Muscle of leg (tissue), 11 donors: ENCODE results near the gene MAB21L2. TPM values are rescaled to one million over a fixed set of nuclear protein-coding genes. Genes with fewer than 3 reads are reported as not detected.
A peak's percentile ranks its signal among the peaks of the same experiment; 100 is the strongest.

ENCODE experiments used
- DNase-seq: peaks from one replicate; pipeline ENCODE4 v3.0.0; 2013
- H3K27ac ChIP-seq: one replicate; pipeline ENCODE4 v1.5.1; 2013; ENCODE audit warnings: mild to moderate bottlenecking, low read length, control low read depth
- H3K27me3 ChIP-seq: one replicate; pipeline ENCODE4 v1.6.1; 2013; ENCODE audit warnings: low read length; ENCODE audit not compliant: control insufficient read depth, insufficient read depth
- H3K36me3 ChIP-seq: one replicate; pipeline ENCODE4 v1.6.1; 2013; ENCODE audit warnings: low read length; ENCODE audit not compliant: control insufficient read depth, insufficient read depth
- H3K4me1 ChIP-seq: one replicate; pipeline ENCODE4 v1.6.1; 2013; ENCODE audit warnings: low read length; ENCODE audit not compliant: control insufficient read depth, insufficient read depth
- H3K4me3 ChIP-seq: one replicate; pipeline ENCODE4 v1.5.1; 2013; ENCODE audit warnings: low read length, control low read depth
- H3K9me3 ChIP-seq: replicated peaks from 2 replicates; pipeline ENCODE4 v1.6.1; 2013; ENCODE audit warnings: low read depth, low read length; ENCODE audit not compliant: control insufficient read depth
- WGBS: methylation state at CpG from one replicate; pipeline ENCODE4 v1.1.5; 2013; ENCODE audit warnings: missing lambda C conversion rate; ENCODE audit not compliant: insufficient coverage; 5-methylcytosine and 5-hydroxymethylcytosine counted together
- polyA plus RNA-seq, 8 donors: library from polyadenylated mRNA; unstranded; fragments of 120-200 nt; gene quantifications; one replicate each; pipeline versions ENCODE4 v1.2.1 to v1.2.3, GENCODE V29; 2013; ENCODE audit warnings: inconsistent platforms in 1 of 8, low replicate concordance in 1 of 8; ENCODE audit not compliant: insufficient read length in 8 of 8, insufficient read depth in 1 of 8
- total RNA-seq: library from RNA; stranded (reverse); fragments of 120-200 nt; gene quantifications from one replicate; pipeline ENCODE4 v1.2.4, GENCODE V29; 2013

Gene MAB21L2
- total and polyA plus RNA-seq, 9 donors: 0.11 to 4.8 (median 0.66) TPM

DNA sequence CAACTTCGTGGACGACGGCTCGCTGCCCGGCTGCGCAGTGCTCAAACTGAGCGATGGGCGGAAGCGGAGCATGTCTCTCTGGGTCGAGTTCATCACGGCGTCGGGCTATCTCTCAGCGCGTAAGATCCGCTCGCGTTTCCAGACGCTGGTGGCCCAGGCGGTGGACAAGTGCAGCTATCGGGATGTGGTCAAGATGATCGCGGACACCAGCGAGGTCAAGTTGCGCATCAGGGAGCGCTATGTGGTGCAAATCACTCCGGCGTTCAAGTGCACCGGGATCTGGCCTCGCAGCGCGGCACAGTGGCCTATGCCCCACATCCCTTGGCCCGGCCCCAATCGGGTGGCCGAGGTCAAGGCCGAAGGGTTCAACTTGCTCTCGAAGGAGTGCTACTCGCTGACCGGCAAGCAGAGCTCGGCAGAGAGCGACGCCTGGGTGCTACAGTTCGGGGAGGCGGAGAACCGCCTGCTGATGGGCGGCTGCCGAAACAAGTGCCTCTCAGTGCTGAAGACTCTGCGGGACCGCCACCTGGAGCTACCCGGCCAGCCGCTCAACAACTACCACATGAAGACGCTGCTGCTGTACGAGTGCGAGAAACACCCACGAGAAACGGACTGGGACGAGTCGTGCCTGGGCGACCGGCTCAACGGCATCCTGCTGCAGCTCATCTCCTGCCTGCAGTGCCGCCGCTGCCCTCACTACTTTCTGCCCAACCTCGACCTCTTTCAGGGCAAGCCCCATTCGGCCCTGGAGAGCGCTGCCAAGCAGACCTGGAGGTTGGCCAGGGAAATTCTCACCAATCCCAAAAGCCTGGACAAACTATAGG is 1.5 kb downstream of the MAB21L2 start:
- WGBS: 6% methylated on average over 66 of the region's 66 CpGs
- Histone ChIP-seq H3K4me1 (peaks cover 14% of the 10 kb centered on the region), H3K27ac (peak overlapping the region; percentile 66), H3K27me3 (peaks cover 47% of the 10 kb centered on the region), H3K4me3 (peak overlapping the region; percentile 49), H3K9me3 (no peaks in the 10 kb centered on the region), H3K36me3 (no peaks in the 10 kb centered on the region)
- DNase-seq: peak; percentile 53

- Histone ChIP-seq H3K27ac (no peak overlapping the region), H3K4me3 (peak overlapping the region; percentile 49), H3K4me1 (peaks cover 12% of the 10 kb centered on the region), H3K9me3 (no peaks in the 10 kb centered on the region), H3K27me3 (peaks cover 40% of the 10 kb centered on the region), H3K36me3 (no peaks in the 10 kb centered on the region)
- no peak for DNase-seq
- 66% methylated on average over 4 of the region's 11 CpGs for WGBS
Observed at GRCh38 chr4:150584111-150584915, 2.4 kb downstream of the MAB21L2 start.

DNA sequence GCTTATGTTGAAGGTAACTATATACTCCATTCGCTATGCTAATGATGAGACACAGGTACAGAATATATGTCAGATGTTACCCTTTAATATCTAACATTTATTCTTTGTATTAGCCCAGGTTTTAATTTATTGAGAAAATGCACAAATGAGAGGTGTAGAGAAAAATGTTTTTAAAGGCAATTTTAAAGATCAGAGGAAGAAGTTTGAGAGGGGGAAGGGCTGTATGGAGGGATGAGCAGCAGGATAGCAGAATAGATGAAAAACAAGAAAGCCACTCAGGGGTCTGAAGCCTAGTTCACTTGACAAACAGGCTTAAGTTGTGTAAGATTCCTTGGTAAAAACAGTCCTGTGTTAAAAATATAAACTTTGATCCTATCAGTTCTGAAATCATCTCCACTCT is 3.7 kb downstream of the MAB21L2 start:
- H3K4me3 ChIP-seq: no peak overlapping the region
- H3K4me1 ChIP-seq: peaks cover 7% of the 10 kb centered on the region
- DNase-seq: no peak
- H3K36me3 ChIP-seq: peaks cover 2% of the 10 kb centered on the region
- peaks cover 29% of the 10 kb centered on the region for H3K27me3 ChIP-seq
- no peaks in the 10 kb centered on the region for H3K9me3 ChIP-seq
- no peak overlapping the region for H3K27ac ChIP-seq
- WGBS: no CpG with 5 or more reads among the region's 1 CpG

DNA sequence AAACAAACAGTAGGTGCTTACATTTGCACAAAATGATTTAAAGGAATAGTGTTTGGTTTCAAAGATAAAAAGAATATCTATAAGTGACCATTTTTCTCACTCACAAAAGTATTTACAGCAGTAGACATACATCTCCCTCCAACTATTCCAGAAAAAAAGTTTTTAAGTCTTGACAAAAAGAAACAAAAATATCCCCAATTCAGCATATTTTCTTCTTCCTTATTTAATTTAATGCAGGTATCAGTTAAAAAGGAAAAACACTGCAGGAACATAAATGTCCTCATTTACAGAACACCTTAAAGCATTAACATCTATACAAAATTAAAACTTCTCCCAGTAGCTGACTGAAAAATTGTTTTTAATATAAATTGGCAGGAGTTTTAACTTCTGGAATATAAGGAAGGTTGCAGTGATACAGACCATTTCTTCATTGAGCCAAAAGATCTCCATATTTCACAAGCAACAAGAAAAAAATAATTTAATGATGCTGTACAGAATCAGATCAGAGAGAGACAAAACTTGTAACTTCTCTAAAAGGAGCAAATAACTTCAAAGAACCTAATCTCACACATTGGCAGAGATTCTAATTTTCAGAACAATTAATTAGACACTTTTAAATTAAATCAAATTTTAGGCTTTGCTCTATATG is 4.3 kb downstream of the MAB21L2 start:
- peaks cover 7% of the 10 kb centered on the region for H3K4me1 ChIP-seq
- H3K4me3 ChIP-seq: no peak overlapping the region
- no peak overlapping the region for H3K27ac ChIP-seq
- H3K36me3 ChIP-seq: peaks cover 3% of the 10 kb centered on the region
- H3K9me3 ChIP-seq: no peaks in the 10 kb centered on the region
- DNase-seq: no peak
- H3K27me3 ChIP-seq: peaks cover 28% of the 10 kb centered on the region

- Histone ChIP-seq H3K27me3 (peaks cover 8% of the 10 kb centered on the region), H3K4me3 (no peak overlapping the region), H3K27ac (no peak overlapping the region), H3K4me1 (peaks cover 4% of the 10 kb centered on the region), H3K36me3 (peaks cover 3% of the 10 kb centered on the region), H3K9me3 (no peaks in the 10 kb centered on the region)
- no peak for DNase-seq
- WGBS: no CpG with 5 or more reads among the region's 1 CpG
Observed at GRCh38 chr4:150588316-150588715, 6.4 kb downstream of the MAB21L2 start.

DNA sequence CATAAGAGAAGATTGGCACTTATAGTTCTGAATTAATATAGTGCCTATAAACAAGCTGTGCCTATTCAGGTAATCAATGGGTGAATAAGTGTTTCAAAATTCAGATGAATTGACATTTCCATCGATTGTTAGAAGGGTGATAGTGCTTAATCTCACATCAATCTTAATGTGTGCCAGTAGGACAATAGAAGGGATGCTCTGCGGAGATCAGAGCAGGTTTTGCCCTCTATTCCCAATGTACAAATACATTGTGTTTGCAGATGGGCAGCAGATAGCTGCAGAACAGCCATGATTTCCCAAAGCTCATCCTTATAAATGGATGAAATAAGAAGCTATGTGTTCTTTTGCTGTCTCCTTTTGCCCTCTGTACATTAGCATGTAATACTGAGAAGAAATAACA is 7.2 kb downstream of the MAB21L2 start:
- H3K36me3 ChIP-seq: peaks cover 3% of the 10 kb centered on the region
- no peaks in the 10 kb centered on the region for H3K4me1 ChIP-seq
- H3K27ac ChIP-seq: no peak overlapping the region
- no peak for DNase-seq
- no CpG with 5 or more reads among the region's 2 CpGs for WGBS
- no peaks in the 10 kb centered on the region for H3K9me3 ChIP-seq
- no peaks in the 10 kb centered on the region for H3K27me3 ChIP-seq
- H3K4me3 ChIP-seq: no peak overlapping the region

DNA sequence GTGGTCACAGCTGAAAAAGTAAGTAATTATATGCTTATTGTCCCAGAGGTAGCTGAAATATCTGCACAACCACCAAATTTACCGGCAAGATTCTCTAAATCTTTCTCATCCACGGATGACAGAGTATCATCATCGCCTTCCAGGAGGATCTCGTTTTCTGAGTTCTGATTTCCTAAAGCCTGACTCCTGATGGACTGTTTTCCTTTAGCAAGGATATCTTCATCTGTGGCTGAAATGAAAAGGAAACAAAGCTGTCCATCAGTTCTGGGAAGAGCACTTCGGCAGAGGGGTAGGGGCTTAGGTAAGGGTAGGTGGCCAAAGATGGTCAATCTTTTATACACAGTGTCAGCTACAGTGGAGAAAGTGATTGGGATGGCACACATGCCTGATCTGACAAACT is 8.7 kb downstream of the MAB21L2 start:
- DNase-seq: no peak

DNA sequence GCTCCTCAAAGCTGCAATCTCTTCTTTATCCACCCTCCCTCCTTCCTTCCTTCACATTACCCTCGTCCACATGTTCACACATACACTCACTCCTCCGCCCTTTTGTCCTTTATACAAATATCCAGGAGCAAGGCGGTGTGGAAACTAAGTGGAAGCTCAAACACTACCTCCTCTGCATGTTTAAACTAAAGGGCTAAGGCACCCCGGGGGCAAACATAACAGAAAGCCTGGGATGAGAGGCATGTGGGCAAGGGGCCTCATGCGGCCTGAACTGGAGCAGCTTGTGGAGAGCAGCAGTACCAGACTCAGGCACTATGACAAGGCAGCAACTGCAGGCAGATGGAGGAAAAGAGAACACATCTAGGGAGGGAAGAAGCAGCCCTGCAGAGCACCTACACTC is 9.5 kb downstream of the MAB21L2 start:
- no peaks in the 10 kb centered on the region for H3K27me3 ChIP-seq
- peaks cover 3% of the 10 kb centered on the region for H3K36me3 ChIP-seq
- 63% methylated on average over 5 of the region's 5 CpGs for WGBS
- H3K4me3 ChIP-seq: no peak overlapping the region
- no peak for DNase-seq
- no peaks in the 10 kb centered on the region for H3K4me1 ChIP-seq
- no peak overlapping the region for H3K27ac ChIP-seq
- no peaks in the 10 kb centered on the region for H3K9me3 ChIP-seq

More for the DNA sequence above, 8.7 kb downstream of the MAB21L2 start:
- Histone ChIP-seq H3K27ac (no peak overlapping the region), H3K27me3 (no peaks in the 10 kb centered on the region), H3K4me1 (no peaks in the 10 kb centered on the region), H3K36me3 (peaks cover 3% of the 10 kb centered on the region), H3K9me3 (no peaks in the 10 kb centered on the region), H3K4me3 (no peak overlapping the region)
- 80% methylated on average over 1 of the region's 5 CpGs for WGBS

DNA sequence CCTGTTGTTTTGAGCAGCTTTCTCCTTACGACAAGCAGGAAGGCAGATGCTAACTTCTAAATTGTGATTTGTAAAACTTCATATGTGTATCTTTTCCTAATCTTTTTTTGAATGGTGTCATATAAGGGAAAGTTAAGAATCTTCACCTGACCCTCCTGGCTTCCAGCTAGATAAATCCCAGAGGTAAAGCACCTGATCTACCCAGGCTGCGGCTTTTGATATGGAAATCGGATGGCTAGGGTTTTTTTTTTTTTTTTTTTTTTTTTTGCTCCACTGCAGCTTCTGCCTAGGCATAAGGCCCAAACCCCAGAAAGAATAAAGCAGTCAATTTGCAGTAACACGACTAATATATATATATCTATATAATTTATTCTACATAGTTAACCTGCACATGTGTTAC is 10.0 kb downstream of the MAB21L2 start:
- H3K36me3 ChIP-seq: peaks cover 3% of the 10 kb centered on the region
- no peaks in the 10 kb centered on the region for H3K4me1 ChIP-seq
- no peaks in the 10 kb centered on the region for H3K27me3 ChIP-seq
- no peaks in the 10 kb centered on the region for H3K9me3 ChIP-seq
- no peak overlapping the region for H3K4me3 ChIP-seq
- no peak overlapping the region for H3K27ac ChIP-seq
- DNase-seq: no peak
- no CpG with 5 or more reads among the region's 4 CpGs for WGBS

GRCh38 chr4:150593996-150594395 is 12.0 kb downstream of the MAB21L2 start:
- H3K27ac ChIP-seq: no peak overlapping the region
- no peaks in the 10 kb centered on the region for H3K27me3 ChIP-seq
- H3K4me3 ChIP-seq: no peak overlapping the region
- DNase-seq: peak; percentile 52
- no CpG with 5 or more reads among the region's 1 CpG for WGBS
- H3K9me3 ChIP-seq: no peaks in the 10 kb centered on the region
- H3K36me3 ChIP-seq: peaks cover 3% of the 10 kb centered on the region
- no peaks in the 10 kb centered on the region for H3K4me1 ChIP-seq
